Activated naive CD8-positive, alpha-beta T cell treated with anti-CD3 and anti-CD28 coated beads, Interleukin-2, amount 50 U/mL, for 16 hours (primary cell): ENCODE data around the gene GAL.

Source experiments
- DNase-seq: peaks from one replicate; pipeline ENCODE4 v3.0.0-alpha.2; 2020; ENCODE audit warnings: low read depth, low spot score

GAL gene

DNA sequence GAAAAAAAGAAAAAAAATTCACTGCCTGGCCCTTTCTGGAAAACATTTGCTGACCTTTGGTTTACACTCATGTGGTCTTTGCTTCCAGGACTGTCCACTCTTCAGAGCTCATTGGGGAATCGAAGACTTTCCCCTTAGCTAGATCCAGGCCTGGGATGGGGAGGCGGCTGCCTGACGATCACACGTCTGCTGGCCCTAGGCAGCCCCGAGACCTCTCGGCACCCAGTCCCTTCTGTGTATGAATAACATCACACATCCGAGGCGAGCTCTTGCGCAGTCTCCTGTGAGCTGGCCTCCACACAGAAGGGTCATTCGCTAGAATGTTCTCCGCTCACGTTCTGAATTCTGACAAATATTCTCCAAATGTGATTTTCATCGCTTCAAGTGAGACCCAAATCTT is 25.7 kb upstream of the GAL start:
- no peak for DNase-seq

GRCh38 chr11:68659158-68659921 is 25.0 kb upstream of the GAL start:
- DNase-seq, result no peak

GRCh38 chr11:68660066-68660810 is 24.1 kb upstream of the GAL start:
- no peak for DNase-seq

DNA sequence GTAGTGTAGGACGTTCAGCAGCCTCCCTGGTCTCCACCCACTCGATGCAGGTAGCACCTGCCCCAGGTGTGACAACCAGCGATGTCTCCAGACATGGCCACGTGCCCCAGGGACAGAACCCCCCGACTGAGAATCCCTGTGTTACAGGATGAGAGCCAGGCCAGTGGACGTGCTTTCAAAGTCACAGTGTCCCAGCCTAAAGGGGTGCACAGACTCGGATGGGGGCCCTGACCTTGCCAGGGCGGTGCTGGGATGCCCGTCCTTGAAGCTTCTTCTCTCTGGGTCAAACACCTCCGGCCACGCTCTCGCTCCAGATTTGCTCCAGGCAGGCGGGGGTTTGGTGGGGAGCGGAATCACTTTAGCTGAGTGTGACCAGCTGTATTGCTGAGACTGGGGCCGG is 23.3 kb upstream of the GAL start:
- no peak for DNase-seq

GRCh38 chr11:68661697-68662603 is 22.4 kb upstream of the GAL start:
- no peak for DNase-seq

DNA sequence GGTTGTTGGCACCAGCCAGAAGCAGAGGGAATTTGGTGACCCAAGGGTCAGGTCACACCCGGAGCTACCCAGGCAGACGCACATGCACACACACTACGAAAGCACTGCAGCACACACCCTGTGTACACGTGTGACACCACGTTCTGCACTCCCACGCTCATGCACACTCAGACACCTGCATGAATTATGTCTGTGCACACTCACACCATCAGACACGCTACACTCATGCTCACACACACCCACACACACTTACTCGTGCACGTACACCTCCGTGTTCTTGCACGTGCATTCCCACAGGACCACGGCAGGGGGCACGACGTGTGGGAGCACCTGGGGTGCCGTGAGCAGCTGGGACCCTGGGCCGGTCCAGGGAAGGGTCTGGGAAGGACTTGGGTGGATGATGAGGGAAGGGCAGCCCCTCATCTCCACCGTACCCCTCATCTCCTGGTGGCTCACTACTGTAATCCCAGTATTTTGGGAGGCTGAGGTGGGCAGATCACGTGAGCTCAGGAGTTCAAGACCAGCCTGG is 20.8 kb upstream of the GAL start:
- DNase-seq, result no peak

DNA sequence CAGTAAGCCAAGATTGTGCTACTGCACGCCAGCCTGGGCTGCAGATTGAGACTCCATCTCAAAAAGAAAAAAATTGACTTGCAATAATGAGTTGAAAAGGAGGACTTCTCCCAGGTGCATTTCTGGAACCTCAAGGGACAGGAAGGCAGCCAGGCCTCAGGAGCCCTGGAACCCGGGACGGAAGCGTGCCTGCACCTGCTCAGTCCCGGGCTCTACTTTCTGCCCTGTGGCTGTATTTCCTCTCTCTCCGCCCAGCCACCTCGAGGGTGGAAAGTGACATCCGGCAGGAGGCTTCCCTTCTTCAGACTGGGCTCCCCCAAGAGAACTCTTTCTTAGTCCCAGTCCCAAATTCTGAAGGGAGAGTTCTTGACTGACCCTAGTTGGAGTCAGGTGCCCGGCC is 20.2 kb upstream of the GAL start:
- DNase-seq, result no peak

GRCh38 chr11:68664906-68665305 is 19.4 kb upstream of the GAL start:
- DNase-seq, result no peak

DNA sequence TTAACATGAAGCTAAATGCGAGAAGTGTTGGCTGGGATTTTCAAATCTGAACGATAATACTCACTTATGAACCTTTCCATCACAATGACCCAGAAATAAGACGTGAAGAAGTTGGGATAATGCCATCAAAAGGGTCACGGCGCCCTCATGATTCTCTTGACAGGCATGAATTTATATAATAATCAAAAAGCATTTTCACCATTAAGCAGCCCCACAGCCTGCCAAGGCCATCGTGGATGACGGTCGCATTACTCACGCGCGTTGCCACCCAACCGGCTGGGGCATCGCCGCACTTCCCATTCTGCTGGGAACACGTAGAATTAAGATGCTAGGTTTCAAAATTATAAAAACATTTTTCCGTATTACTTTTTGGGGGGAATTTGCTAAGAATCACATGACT is 18.9 kb upstream of the GAL start:
- no peak for DNase-seq

- no peak for DNase-seq
Measured at GRCh38 chr11:68666849-68667248, 17.5 kb upstream of the GAL start.

- DNase-seq, result no peak
Measured at GRCh38 chr11:68667511-68668500, 16.5 kb upstream of the GAL start.

GRCh38 chr11:68669301-68670090 is 14.8 kb upstream of the GAL start:
- no peak for DNase-seq

GRCh38 chr11:68670208-68670992 is 13.9 kb upstream of the GAL start:
- no peak for DNase-seq

DNA sequence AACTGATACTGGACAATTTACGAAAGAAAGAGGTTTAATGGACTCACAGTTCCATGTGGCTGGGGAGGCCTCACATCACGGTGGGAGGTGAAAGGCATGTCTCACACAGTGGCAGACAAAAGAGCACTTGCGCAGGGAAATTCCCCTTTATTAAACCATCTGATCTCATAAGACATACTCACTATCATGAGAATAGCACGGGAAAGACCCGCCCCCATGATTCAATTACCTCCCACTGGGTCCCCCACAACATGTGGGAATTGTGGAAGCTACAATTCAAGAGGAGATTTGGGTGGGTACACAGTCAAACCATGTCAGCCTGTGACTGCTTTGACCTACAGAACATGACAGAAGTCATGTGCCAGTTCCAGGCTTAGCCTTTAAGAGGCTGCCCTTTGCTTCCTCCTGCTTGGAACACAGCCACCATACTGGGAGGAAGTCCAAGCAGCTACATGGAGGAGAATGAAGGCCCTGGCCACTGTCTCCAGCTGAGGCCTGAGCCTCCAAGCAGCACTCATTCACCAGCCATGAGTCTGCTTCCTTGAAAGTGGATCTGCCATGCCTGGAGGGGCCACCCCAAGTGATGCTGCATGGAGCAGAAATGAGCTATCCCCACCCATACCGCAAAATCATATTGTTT is 10.9 kb upstream of the GAL start:
- no peak for DNase-seq

GRCh38 chr11:68673991-68674390 is 10.4 kb upstream of the GAL start:
- DNase-seq, result no peak

DNA sequence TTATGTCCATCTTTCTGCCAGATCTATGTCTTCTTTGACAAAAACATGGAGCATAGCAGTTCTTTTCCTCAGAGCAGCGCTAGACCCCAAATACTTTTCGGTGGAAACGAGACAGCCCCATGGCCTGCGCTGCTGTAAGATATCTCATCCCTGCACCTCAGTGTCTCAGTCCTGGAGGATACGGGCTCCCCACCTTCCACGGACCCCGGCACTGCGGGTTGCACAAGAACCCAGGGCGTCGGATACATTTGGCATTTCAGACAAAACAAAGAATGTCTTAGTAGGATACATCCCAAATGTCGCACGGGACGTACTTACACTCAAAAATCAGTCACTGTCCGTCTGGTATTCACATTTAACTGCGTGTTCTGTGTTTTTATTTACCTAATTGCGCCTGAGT is 9.9 kb upstream of the GAL start:
- DNase-seq, result no peak

DNA sequence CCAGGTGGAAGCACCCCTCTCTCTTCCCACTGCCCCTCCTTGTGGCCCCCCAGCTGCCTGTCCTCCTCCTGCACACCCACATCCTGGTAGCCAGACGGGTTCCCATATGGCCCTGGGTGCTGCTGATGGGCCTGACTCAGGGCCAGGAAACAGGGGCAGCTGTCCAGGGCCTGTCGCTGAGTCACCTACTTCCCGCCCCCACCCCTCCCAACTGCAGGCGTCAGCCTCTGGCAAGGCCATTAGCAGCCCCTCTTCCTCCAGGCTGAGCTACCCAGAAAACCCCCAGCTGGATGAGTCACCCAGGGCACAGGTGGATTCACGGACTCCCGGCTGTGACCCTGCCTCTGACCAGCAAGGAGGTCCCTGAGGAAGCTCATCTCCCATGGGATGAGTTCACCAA is 6.9 kb upstream of the GAL start:
- no peak for DNase-seq

GRCh38 chr11:68678031-68678441 is 6.3 kb upstream of the GAL start:
- no peak for DNase-seq
